Suppressor macrophage treated with lipopolysaccharide for 1 hour (primary cell): ENCODE results near the gene MUC13.

Experiments
- DNase-seq, 3 donors: peaks; one replicate each; pipeline ENCODE4 v3.0.0-alpha.2; 2020 to 2022

Gene MUC13

GRCh38 chr3:124896824-124897526 is 37.6 kb downstream of the MUC13 start:
- no peak for DNase-seq

GRCh38 chr3:124895756-124896155 is 38.8 kb downstream of the MUC13 start:
- no peak for DNase-seq

GRCh38 chr3:124893526-124893925 is 41.0 kb downstream of the MUC13 start:
- DNase-seq = no peak

- DNase-seq = no peak
These were observed 43.9 kb downstream of the MUC13 start for GRCh38 chr3:124890573-124891190.

GRCh38 chr3:124888482-124889441 is 45.8 kb downstream of the MUC13 start:
- DNase-seq = no peak

GRCh38 chr3:124887932-124888298 is 46.6 kb downstream of the MUC13 start:
- DNase-seq = no peak

GRCh38 chr3:124887177-124887931 is 47.2 kb downstream of the MUC13 start, which contains the start of gene ITGB5:
ITGB5 (minus strand) TSS chr3:124887365; CDS start chr3:124887000, 365 bp downstream.
- peak; percentile 67 to 89 (median 71) for DNase-seq

GRCh38 chr3:124886168-124887056 is 48.1 kb downstream of the MUC13 start:
- DNase-seq = peak; percentile 62 to 86 (median 66)

- DNase-seq = no peak
These were observed 48.9 kb downstream of the MUC13 start for GRCh38 chr3:124885466-124886167.

- DNase-seq = peak in 2 of 3 donors; percentile 26 to 51
These were observed 50.0 kb downstream of the MUC13 start for GRCh38 chr3:124884474-124885101.

GRCh38 chr3:124883766-124884473 is 50.6 kb downstream of the MUC13 start:
- DNase-seq = no peak

- DNase-seq = no peak
These were observed 51.5 kb downstream of the MUC13 start for GRCh38 chr3:124882816-124883747.

- DNase-seq = no peak
These were observed 52.4 kb downstream of the MUC13 start for GRCh38 chr3:124881976-124882697.

- no peak for DNase-seq
These were observed 55.2 kb downstream of the MUC13 start for GRCh38 chr3:124879337-124879680.

- peak; percentile 50 to 83 (median 70) for DNase-seq
These were observed 55.8 kb downstream of the MUC13 start for GRCh38 chr3:124878561-124879336.

- DNase-seq = no peak
These were observed 56.9 kb downstream of the MUC13 start for GRCh38 chr3:124877674-124878073.

- peak; percentile 85 to 90 (median 86) for DNase-seq
These were observed 58.1 kb downstream of the MUC13 start for GRCh38 chr3:124876401-124876878.
